Measurements from ENCODE around the gene SMAD1. TPM values are rescaled to one million over a fixed set of nuclear protein-coding genes. Genes with fewer than 3 reads are reported as not detected.

The SMAD1 gene
- total and polyA plus RNA-seq, 8 donors: 2.6 to 19.3 (median 14.0) TPM

GRCh38 chr4:145481942-145482208, 222 bp downstream of the SMAD1 start:
- no peak for FAIRE-seq
- intact Hi-C loops (cut with DNase I): loop anchor here in 1 of 3 donors (10.0 kb wide), 1 partner anchor 63 kb away; no protein-coding TSS in a partner anchor

GRCh38 chr4:145482209-145483037, 770 bp downstream of the SMAD1 start:
- H3K27ac ChIP-seq: peak overlapping the region; percentile 97 to 99 (median 98)
- no peaks in the 10 kb centered on the region for H3K27me3 ChIP-seq
- TF ChIP-seq CTCF (IDR thresholded peaks at IDR 0.05): no peak
- H3K36me3 ChIP-seq: no peaks in the 10 kb centered on the region
- H3K4me1 ChIP-seq: peaks cover 9 to 35% (median 27%) of the 10 kb centered on the region in 3 donors
- intact Hi-C loops (cut with DNase I): loop anchor here in 1 of 3 donors (10.0 kb wide), 1 partner anchor 62 kb away; no protein-coding TSS in a partner anchor
- ATAC-seq: peak; percentile 54 to 74 (median 66)
- 0% methylated on average over 54 to 73 of the region's 73 CpGs for WGBS, 2 donors
- H3K9me3 ChIP-seq: no peaks in the 10 kb centered on the region
- H3K4me3 ChIP-seq: peak overlapping the region; percentile 72 to 98 (median 87)
- FAIRE-seq: no peak
- peak; percentile 57 to 75 (median 60) for DNase-seq

More at GRCh38 chr4:145481942-145482208, 222 bp downstream of the SMAD1 start:
- no peaks in the 10 kb centered on the region for H3K27me3 ChIP-seq
- 0 to 1% methylated on average over 15 to 42 of the region's 42 CpGs for WGBS, 2 donors
- no peak for DNase-seq
- no peaks in the 10 kb centered on the region for H3K36me3 ChIP-seq
- H3K4me1 ChIP-seq: peaks cover 9 to 30% (median 21%) of the 10 kb centered on the region in 3 donors
- peak overlapping the region; percentile 97 to 99 (median 98) for H3K27ac ChIP-seq
- peak overlapping the region; percentile 72 to 98 (median 87) for H3K4me3 ChIP-seq
- no peaks in the 10 kb centered on the region for H3K9me3 ChIP-seq
- TF ChIP-seq CTCF (IDR thresholded peaks at IDR 0.05): no peak
- peak in 2 of 4 donors; percentile 32 to 39 for ATAC-seq

DNA sequence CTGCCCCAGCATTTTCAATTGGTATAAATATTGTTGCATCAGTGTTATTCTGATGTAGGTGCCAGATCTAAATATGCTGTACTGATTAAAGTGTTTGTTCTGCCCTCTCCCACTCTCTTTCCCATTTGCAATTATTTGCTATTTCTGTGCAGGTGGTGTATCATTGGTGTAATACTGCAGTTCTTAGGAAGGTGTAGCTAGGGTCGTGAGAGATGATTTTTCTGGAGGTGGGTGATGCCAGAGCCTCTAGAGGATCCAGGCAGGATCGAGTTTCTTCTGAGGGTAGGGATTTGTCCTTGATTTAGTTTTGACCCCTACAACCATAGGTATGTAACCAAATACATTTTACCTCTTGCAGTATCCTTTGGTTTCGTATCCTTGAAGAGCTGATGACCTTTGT, 1.9 kb downstream of the SMAD1 start:
- ATAC-seq: peak in 2 of 4 donors; percentile 3
- Histone ChIP-seq H3K27ac (peak overlapping the region in 2 of 4 donors; percentile 99), H3K4me1 (peaks cover 9 to 39% (median 30%) of the 10 kb centered on the region in 3 donors), H3K36me3 (no peaks in the 10 kb centered on the region), H3K4me3 (peak overlapping the region in 3 of 4 donors; percentile 72 to 95 (median 79)), H3K9me3 (no peaks in the 10 kb centered on the region), H3K27me3 (no peaks in the 10 kb centered on the region)
- intact Hi-C loops (cut with DNase I): loop anchor here in 1 of 3 donors (10.0 kb wide), 1 partner anchor 61 kb away; no protein-coding TSS in a partner anchor
- no peak for DNase-seq
- 19 to 22% methylated on average over 3 of the region's 3 CpGs for WGBS, 2 donors
- TF ChIP-seq CTCF (IDR thresholded peaks at IDR 0.05): no peak
- FAIRE-seq: no peak

DNA sequence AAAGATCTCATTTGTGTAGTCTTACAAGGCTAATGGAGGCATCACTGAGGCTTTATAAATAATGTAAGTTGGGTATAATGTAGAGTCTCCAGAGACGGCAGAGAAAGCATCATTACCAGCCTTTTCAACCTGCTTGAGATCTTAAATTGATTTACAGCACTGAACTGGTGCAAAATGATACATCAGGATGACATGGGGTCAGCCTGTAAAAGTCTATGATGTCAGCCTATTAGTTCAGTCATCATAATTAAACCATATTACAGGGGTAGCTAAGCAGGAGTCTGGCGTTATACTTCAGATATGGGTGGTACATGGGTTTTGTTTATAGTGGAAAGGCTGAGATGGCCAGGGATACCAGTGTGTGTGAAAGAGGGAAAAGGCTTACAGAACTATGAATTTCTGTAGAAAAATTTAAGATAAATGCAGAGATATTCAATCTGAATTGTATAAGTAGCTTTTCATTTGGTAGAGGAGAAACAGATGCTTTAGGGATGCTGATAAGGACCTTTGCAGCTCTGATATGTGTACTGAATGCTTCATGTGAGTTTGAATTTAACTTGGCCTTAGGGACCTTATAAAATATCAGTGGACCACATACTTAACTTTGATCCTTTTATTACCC, 2.7 kb downstream of the SMAD1 start:
- Histone ChIP-seq H3K4me1 (peaks cover 9 to 42% (median 30%) of the 10 kb centered on the region in 3 donors), H3K9me3 (no peaks in the 10 kb centered on the region), H3K36me3 (no peaks in the 10 kb centered on the region), H3K27me3 (no peaks in the 10 kb centered on the region), H3K4me3 (peak overlapping the region in 2 of 4 donors; percentile 79 to 95), H3K27ac (no peak overlapping the region)
- no peak for FAIRE-seq
- 77 to 78% methylated on average over 2 of the region's 2 CpGs for WGBS, 2 donors
- intact Hi-C loops (cut with DNase I): loop anchor here in 1 of 3 donors (10.0 kb wide), 1 partner anchor 60 kb away; no protein-coding TSS in a partner anchor
- ATAC-seq: no peak
- DNase-seq: no peak
- no peak for TF ChIP-seq CTCF (IDR thresholded peaks at IDR 0.05)

Data from pancreas (tissue), 10 donors.